Measurements from ENCODE around the gene MOGAT3. TPM values are rescaled to one million over a fixed set of nuclear protein-coding genes. Genes with fewer than 3 reads are reported as not detected.

MOGAT3 gene
- total and polyA plus RNA-seq, 9 of the 15 experiments (the other 6 are each of a cell fraction or from before 2014, with no cell fraction given): 0.07 to 0.17 (median 0.13) TPM; not detected in 6

- TF ChIP-seq PBX2 (CRISPR knock-in tag; IDR thresholded peaks at IDR 0.05; ENCODE audit: low read depth) (no peak), PBX2 (tag; conservative IDR thresholded peaks at IDR 0.05; ENCODE audit: low read depth) (no peak), HINFP (tag; conservative IDR thresholded peaks at IDR 0.05; ENCODE audit: low read depth) (no peak), RBM15 (IDR thresholded peaks at IDR 0.05; ENCODE audit: insufficient read depth, low read length) (no peak), RFX7 (CRISPR knock-in tag; IDR thresholded peaks at IDR 0.05) (no peak), ZNF592 (IDR thresholded peaks at IDR 0.05) (no peak), AFF1 (IDR thresholded peaks at IDR 0.05; ENCODE audit: low read depth in 1 of 2, partially characterized antibody in 2 of 2) (no peak), HNRNPLL (IDR thresholded peaks at IDR 0.05; ENCODE audit: low read depth, low read length, poor library complexity, severe bottlenecking) (no peak), ZFP30 (CRISPR knock-in tag; IDR thresholded peaks at IDR 0.05; ENCODE audit: borderline replicate concordance) (no peak), EP300 (IDR thresholded peaks at IDR 0.05; ENCODE audit: low read length) (no peak), NR2C1 (IDR thresholded peaks at IDR 0.05) (no peak; the same call in none of the 2 replicates), NR2C1 (tag; IDR thresholded peaks at IDR 0.05) (peak; percentile 66; the same call in 1 of the 2 replicates), CCAR2 (IDR thresholded peaks at IDR 0.05; ENCODE audit: low read depth, low read length) (no peak), ZNF707 (CRISPR knock-in tag; conservative IDR thresholded peaks at IDR 0.05) (no peak)
These were observed 43.8 kb downstream of the MOGAT3 start (continued) for GRCh38 chr7:101156866-101157589.

Measured in K562 (cell line).